IMR-90 (cell line): ENCODE results near the gene IMPG2. TPM values are rescaled to one million over a fixed set of nuclear protein-coding genes. Genes with fewer than 3 reads are reported as not detected.

Experiments
- ATAC-seq: fragments of 200-7000 bp; cut with Tn5 transposase; 2 replicates; pipeline ENCODE4 v1.9.1; 2020; ENCODE audit warnings: low read depth, mild to moderate bottlenecking, moderate library complexity
- BruUV-seq: library from RNA; stranded (reverse); fragments of 400-500 nt; replicated peaks from 2 replicates; lab custom pipeline; 2021; lab: Mats Ljungman, UMichigan
- CTCF ChIA-PET: fragments of 300-600 bp; formaldehyde crosslinking; extraction: SDS; loops from one replicate; lab custom pipeline; 2021; ENCODE audit warnings: antibody characterized with exemption; lab: Yijun Ruan, JAX
- POLR2A ChIA-PET: fragments of 300-600 bp; sonication (Branson Sonifier 250); formaldehyde crosslinking; loops from one replicate; lab custom pipeline; 2022; ENCODE audit warnings: antibody characterized with exemption; ENCODE audit not compliant: unreplicated experiment; lab: Charles Lee
- DNase-seq: peaks from one replicate; pipeline ENCODE4 v3.0.0; 2013
- H2AFZ ChIP-seq: replicated peaks from 2 replicates; pipeline ENCODE3; 2013; ENCODE audit warnings: low read length, mild to moderate bottlenecking; ENCODE audit not compliant: poor library complexity
- H2AK5ac ChIP-seq: 2 replicates; pipeline ENCODE4 v1.6.1; 2013; ENCODE audit warnings: low read depth, low read length, inconsistent platforms
- H2AK9ac ChIP-seq: replicated peaks from 2 replicates; pipeline ENCODE3; 2013; ENCODE audit warnings: mild to moderate bottlenecking, low read depth, low read length, moderate library complexity; ENCODE audit not compliant: poor library complexity
- H2BK120ac ChIP-seq: 2 replicates; pipeline ENCODE4 v1.6.1; 2013; ENCODE audit warnings: low read depth, low read length, inconsistent platforms
- H2BK15ac ChIP-seq: 3 replicates; pipeline ENCODE4 v1.6.1; 2013; ENCODE audit warnings: low read depth, low read length, inconsistent platforms
- H2BK20ac ChIP-seq: 2 replicates; pipeline ENCODE4 v1.6.1; 2013; ENCODE audit warnings: low read depth, mild to moderate bottlenecking, inconsistent platforms, low read length, moderate library complexity
- H2BK5ac ChIP-seq: 2 replicates; pipeline ENCODE4 v1.6.1; 2013; ENCODE audit warnings: mild to moderate bottlenecking, low read depth, low read length, inconsistent platforms; ENCODE audit not compliant: poor library complexity, severe bottlenecking
- H3K14ac ChIP-seq: replicated peaks from 2 replicates; pipeline ENCODE4 v1.6.1; 2013; ENCODE audit warnings: low read depth, low read length, inconsistent platforms
- H3K18ac ChIP-seq: 2 replicates; pipeline ENCODE4 v1.6.1; 2013; ENCODE audit warnings: low read depth, low read length, control low read depth
- H3K23ac ChIP-seq: 2 replicates; pipeline ENCODE4 v1.6.1; 2013; ENCODE audit warnings: low read depth, low read length, inconsistent platforms
- H3K27ac ChIP-seq: 2 replicates; pipeline ENCODE4 v1.5.1; 2013; ENCODE audit warnings: mild to moderate bottlenecking, control low read depth, low read length; ENCODE audit not compliant: insufficient read depth
- H3K27me3 ChIP-seq: 2 replicates; pipeline ENCODE4 v1.6.1; 2013; ENCODE audit warnings: low read length; ENCODE audit not compliant: control insufficient read depth, insufficient read depth
- H3K36me3 ChIP-seq: 2 replicates; pipeline ENCODE4 v1.6.1; 2013; ENCODE audit warnings: low read length, mixed read lengths; ENCODE audit not compliant: control insufficient read depth, insufficient read depth
- H3K4ac ChIP-seq: 2 replicates; pipeline ENCODE4 v1.6.1; 2013; ENCODE audit warnings: low read depth, low read length, inconsistent platforms
- H3K4me1 ChIP-seq: 2 replicates; pipeline ENCODE4 v1.6.1; 2013; ENCODE audit warnings: low read length, mixed read lengths; ENCODE audit not compliant: control insufficient read depth, insufficient read depth
- H3K4me2 ChIP-seq: 2 replicates; pipeline ENCODE4 v1.6.1; 2013; ENCODE audit warnings: low read depth, mild to moderate bottlenecking, control low read depth, low read length, moderate library complexity
- H3K4me3 ChIP-seq: 2 replicates; pipeline ENCODE4 v1.5.1; 2013; ENCODE audit warnings: low read depth, mild to moderate bottlenecking, control low read depth, low read length, moderate library complexity; ENCODE audit not compliant: insufficient read depth
- H3K56ac ChIP-seq: 2 replicates; pipeline ENCODE4 v1.6.1; 2013; ENCODE audit warnings: low read length, inconsistent platforms; ENCODE audit not compliant: insufficient read depth; ENCODE audit errors: extremely low read depth
- H3K79me1 ChIP-seq, 2 experiments: 2 replicates each; pipeline ENCODE4 v1.6.1; 2013; ENCODE audit warnings: low read length in 2 of 2, inconsistent platforms in 1 of 2, low read depth in 1 of 2
- H3K9ac ChIP-seq: 2 replicates; pipeline ENCODE4 v1.6.1; 2013; ENCODE audit warnings: low read depth, low read length, control low read depth
- H3K9me1 ChIP-seq: 2 replicates; pipeline ENCODE4 v1.6.1; 2013; ENCODE audit warnings: low read length, inconsistent platforms; ENCODE audit not compliant: insufficient read depth
- H3K9me3 ChIP-seq: 2 replicates; pipeline ENCODE4 v1.6.1; 2013; ENCODE audit warnings: low read length; ENCODE audit not compliant: control insufficient read depth, insufficient read depth
- H4K20me1 ChIP-seq: 2 replicates; pipeline ENCODE4 v1.6.1; 2013; ENCODE audit warnings: low read length, inconsistent platforms; ENCODE audit not compliant: insufficient read depth
- H4K5ac ChIP-seq: 2 replicates; pipeline ENCODE4 v1.6.1; 2013; ENCODE audit warnings: mild to moderate bottlenecking, low read depth, low read length, control low read depth
- H4K8ac ChIP-seq, 2 experiments: 2 replicates each; pipeline ENCODE4 v1.6.1; 2013; ENCODE audit warnings: low read depth in 2 of 2, low read length in 2 of 2, control low read depth in 1 of 2, inconsistent platforms in 1 of 2
- H4K91ac ChIP-seq: 2 replicates; pipeline ENCODE4 v1.6.1; 2013; ENCODE audit warnings: low read depth, low read length, inconsistent platforms; ENCODE audit not compliant: insufficient read depth
- CEBPB ChIP-seq: IDR thresholded peaks from 2 replicates; pipeline ENCODE4 v1.6.1; 2012; ENCODE audit warnings: low read depth, low read length, improper control_type of control experiment
- CHD1 ChIP-seq: IDR thresholded peaks from 2 replicates; pipeline ENCODE4 v1.6.1; 2012; ENCODE audit warnings: low read depth, low read length, improper control_type of control experiment
- MAZ ChIP-seq: IDR thresholded peaks from 2 replicates; pipeline ENCODE4 v1.6.1; 2012; ENCODE audit warnings: low read depth, mild to moderate bottlenecking, low read length, improper control_type of control experiment, moderate library complexity, borderline replicate concordance
- RCOR1 ChIP-seq: IDR thresholded peaks from 2 replicates; pipeline ENCODE4 v1.6.1; 2012; ENCODE audit warnings: mild to moderate bottlenecking, low read length, improper control_type of control experiment; ENCODE audit not compliant: insufficient replicate concordance
- SMC3 ChIP-seq: fragments of 150-350 bp; IDR thresholded peaks from 2 replicates; pipeline ENCODE4 v1.6.1; 2016; ENCODE audit warnings: low read depth, mild to moderate bottlenecking, antibody characterized with exemption, low read length, moderate library complexity
- WGBS, 2 experiments: methylation state at CpG; one replicate each; pipeline versions ENCODE4 v1.1.5 to v1.1.7; 2013; ENCODE audit warnings: missing lambda C conversion rate in 2 of 2; ENCODE audit not compliant: insufficient read length in 1 of 2; ENCODE audit errors: extremely low coverage in 2 of 2; 5-methylcytosine and 5-hydroxymethylcytosine counted together
- dilution Hi-C: fragments of 300-500 bp; cut with HindIII; formaldehyde crosslinking; loops from one replicate; pipeline ENCODE4 v1.14.3; 2018; ENCODE audit warnings: low sequenced_read_pairs; ENCODE audit not compliant: unreplicated experiment
- in situ Hi-C: fragments of 300-500 bp; cut with MboI; formaldehyde crosslinking; loops from 3 replicates; pipeline ENCODE4 v1.14.3; 2019; ENCODE audit warnings: low sequenced_read_pairs, inconsistent platforms, mixed read lengths
- intact Hi-C: fragments of 100-400 bp; cut with micrococcal nuclease; formaldehyde crosslinking; loops from 2 replicates; pipeline ENCODE4 v1.10.0; 2022
- polyA plus RNA-seq, 3 experiments: library from polyadenylated mRNA; depleted of rRNA; stranded (reverse); fragments of >200 nt; gene quantifications; 2 replicates each; pipeline ENCODE4 v1.2.3, GENCODE V29; 2012; ENCODE audit warnings: low replicate concordance in 1 of 3
- total RNA-seq: library from RNA; depleted of rRNA; stranded (reverse); fragments of >200 nt; gene quantifications from 2 replicates; pipeline ENCODE4 v1.2.3, GENCODE V29; 2012
- TF ChIP-seq, protein P1 (sequence below): fragments of 150-350 bp; IDR thresholded peaks from 2 replicates; pipeline ENCODE4 v1.6.1; 2016; ENCODE audit warnings: low read depth, mild to moderate bottlenecking, low read length, moderate library complexity, borderline replicate concordance
- TF ChIP-seq, protein P2 (sequence below): fragments of 150-350 bp; IDR thresholded peaks from 2 replicates; pipeline ENCODE4 v1.6.1; 2017; ENCODE audit warnings: mild to moderate bottlenecking, antibody characterized with exemption, low read length, low read depth
- TF ChIP-seq, protein P3 (sequence below): conservative IDR thresholded peaks from 2 replicates; pipeline ENCODE4 v1.5.1; 2012; ENCODE audit warnings: mild to moderate bottlenecking, low read depth, low read length, improper control_type of control experiment

IMPG2 gene
- total and polyA plus RNA-seq, 2 of the 4 experiments (the other 2 are of a cell fraction): 0.10 to 0.18 TPM

DNA sequence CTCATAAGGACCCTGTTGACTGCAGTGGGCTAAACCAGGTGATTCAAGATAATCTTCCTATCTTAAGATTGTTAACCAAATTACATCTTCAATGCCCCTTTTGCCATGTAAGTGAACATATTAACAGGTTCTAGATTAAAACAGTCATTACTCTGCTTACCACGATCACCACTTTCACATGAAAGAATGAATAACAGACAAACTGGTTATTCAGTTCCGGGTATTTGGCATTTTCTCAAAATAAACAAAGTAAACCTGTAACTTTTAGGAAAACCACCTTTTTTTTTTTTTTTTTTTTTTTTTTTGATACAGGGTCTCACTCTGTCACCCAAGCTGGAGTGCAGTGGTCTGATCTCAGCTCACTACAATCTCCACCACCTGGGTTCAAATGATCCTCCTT is 131.2 kb downstream of the IMPG2 start:
- H3K14ac ChIP-seq: no peak overlapping the region
- no peak overlapping the region for H2BK120ac ChIP-seq
- H2BK5ac ChIP-seq: peak overlapping the region; percentile 65
- intact Hi-C loops (no loop called here), in situ Hi-C loops (no loop called here), dilution Hi-C loops (no loop called here)
- peaks cover 3% of the 10 kb centered on the region; the same call in 1 of the 2 replicates for H3K4me1 ChIP-seq
- no peaks in the 10 kb centered on the region for H4K20me1 ChIP-seq
- no peak overlapping the region for H3K23ac ChIP-seq
- DNase-seq (no peak), ATAC-seq (no peak)
- no peaks in the 10 kb centered on the region; the same call in 1 of the 2 replicates for H3K9me3 ChIP-seq
- TF ChIP-seq CEBPB (no peak), RCOR1 (no peak), SMC3 (no peak), CHD1 (no peak), MAZ (no peak)
- TF ChIP-seq, protein P1, sequence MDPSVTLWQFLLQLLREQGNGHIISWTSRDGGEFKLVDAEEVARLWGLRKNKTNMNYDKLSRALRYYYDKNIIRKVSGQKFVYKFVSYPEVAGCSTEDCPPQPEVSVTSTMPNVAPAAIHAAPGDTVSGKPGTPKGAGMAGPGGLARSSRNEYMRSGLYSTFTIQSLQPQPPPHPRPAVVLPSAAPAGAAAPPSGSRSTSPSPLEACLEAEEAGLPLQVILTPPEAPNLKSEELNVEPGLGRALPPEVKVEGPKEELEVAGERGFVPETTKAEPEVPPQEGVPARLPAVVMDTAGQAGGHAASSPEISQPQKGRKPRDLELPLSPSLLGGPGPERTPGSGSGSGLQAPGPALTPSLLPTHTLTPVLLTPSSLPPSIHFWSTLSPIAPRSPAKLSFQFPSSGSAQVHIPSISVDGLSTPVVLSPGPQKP: no peak
- TF ChIP-seq, protein P2, sequence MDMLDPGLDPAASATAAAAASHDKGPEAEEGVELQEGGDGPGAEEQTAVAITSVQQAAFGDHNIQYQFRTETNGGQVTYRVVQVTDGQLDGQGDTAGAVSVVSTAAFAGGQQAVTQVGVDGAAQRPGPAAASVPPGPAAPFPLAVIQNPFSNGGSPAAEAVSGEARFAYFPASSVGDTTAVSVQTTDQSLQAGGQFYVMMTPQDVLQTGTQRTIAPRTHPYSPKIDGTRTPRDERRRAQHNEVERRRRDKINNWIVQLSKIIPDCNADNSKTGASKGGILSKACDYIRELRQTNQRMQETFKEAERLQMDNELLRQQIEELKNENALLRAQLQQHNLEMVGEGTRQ: no peak
- TF ChIP-seq, protein P3, sequence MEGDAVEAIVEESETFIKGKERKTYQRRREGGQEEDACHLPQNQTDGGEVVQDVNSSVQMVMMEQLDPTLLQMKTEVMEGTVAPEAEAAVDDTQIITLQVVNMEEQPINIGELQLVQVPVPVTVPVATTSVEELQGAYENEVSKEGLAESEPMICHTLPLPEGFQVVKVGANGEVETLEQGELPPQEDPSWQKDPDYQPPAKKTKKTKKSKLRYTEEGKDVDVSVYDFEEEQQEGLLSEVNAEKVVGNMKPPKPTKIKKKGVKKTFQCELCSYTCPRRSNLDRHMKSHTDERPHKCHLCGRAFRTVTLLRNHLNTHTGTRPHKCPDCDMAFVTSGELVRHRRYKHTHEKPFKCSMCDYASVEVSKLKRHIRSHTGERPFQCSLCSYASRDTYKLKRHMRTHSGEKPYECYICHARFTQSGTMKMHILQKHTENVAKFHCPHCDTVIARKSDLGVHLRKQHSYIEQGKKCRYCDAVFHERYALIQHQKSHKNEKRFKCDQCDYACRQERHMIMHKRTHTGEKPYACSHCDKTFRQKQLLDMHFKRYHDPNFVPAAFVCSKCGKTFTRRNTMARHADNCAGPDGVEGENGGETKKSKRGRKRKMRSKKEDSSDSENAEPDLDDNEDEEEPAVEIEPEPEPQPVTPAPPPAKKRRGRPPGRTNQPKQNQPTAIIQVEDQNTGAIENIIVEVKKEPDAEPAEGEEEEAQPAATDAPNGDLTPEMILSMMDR: no peak
- H3K27ac ChIP-seq: no peak overlapping the region
- H2BK15ac ChIP-seq: no peak overlapping the region
- H2AK9ac ChIP-seq: no peak overlapping the region
- no peak overlapping the region for H3K4me2 ChIP-seq
- POLR2A ChIA-PET: interaction anchor here (0.7 kb wide), 1 partner anchor 855 kb away, joined by 3 read pairs; no protein-coding TSS in a partner anchor
- no peak overlapping the region for H3K4me3 ChIP-seq
- no TSS peak for BruUV-seq
- no peaks in the 10 kb centered on the region for H3K27me3 ChIP-seq
- H3K9me1 ChIP-seq: peaks cover 3% of the 10 kb centered on the region; the same call in 1 of the 2 replicates
- H2AFZ ChIP-seq: no peak overlapping the region
- H4K8ac ChIP-seq: no peak overlapping the region
- H2AK5ac ChIP-seq: no peak overlapping the region
- CTCF ChIA-PET: interaction anchor here (0.9 to 1.3 kb wide), 3 partner anchors 8 to 296 kb away, joined by 3 to 4 read pairs (median 3); no protein-coding TSS in a partner anchor
- H3K4ac ChIP-seq: no peak overlapping the region
- H3K18ac ChIP-seq: no peak overlapping the region; the same call in 1 of the 2 replicates
- H4K5ac ChIP-seq: no peak overlapping the region
- H2BK20ac ChIP-seq: no peak overlapping the region
- H3K79me1 ChIP-seq: no peaks in the 10 kb centered on the region
- H3K36me3 ChIP-seq: no peaks in the 10 kb centered on the region
- no peak overlapping the region for H4K91ac ChIP-seq
- H3K9ac ChIP-seq: no peak overlapping the region
- H3K56ac ChIP-seq: no peak overlapping the region
- 100% methylated on average over 1 of the region's 2 CpGs; no CpG with 5 or more reads in 1 of the 2 experiments for WGBS, 2 experiments
